Measurements from ENCODE around the gene PMP22. TPM values are rescaled to one million over a fixed set of nuclear protein-coding genes. Genes with fewer than 3 reads are reported as not detected.

The PMP22 gene
- total RNA-seq, 2 donors from 2014 or later = 3.1 to 5.5 TPM

DNA sequence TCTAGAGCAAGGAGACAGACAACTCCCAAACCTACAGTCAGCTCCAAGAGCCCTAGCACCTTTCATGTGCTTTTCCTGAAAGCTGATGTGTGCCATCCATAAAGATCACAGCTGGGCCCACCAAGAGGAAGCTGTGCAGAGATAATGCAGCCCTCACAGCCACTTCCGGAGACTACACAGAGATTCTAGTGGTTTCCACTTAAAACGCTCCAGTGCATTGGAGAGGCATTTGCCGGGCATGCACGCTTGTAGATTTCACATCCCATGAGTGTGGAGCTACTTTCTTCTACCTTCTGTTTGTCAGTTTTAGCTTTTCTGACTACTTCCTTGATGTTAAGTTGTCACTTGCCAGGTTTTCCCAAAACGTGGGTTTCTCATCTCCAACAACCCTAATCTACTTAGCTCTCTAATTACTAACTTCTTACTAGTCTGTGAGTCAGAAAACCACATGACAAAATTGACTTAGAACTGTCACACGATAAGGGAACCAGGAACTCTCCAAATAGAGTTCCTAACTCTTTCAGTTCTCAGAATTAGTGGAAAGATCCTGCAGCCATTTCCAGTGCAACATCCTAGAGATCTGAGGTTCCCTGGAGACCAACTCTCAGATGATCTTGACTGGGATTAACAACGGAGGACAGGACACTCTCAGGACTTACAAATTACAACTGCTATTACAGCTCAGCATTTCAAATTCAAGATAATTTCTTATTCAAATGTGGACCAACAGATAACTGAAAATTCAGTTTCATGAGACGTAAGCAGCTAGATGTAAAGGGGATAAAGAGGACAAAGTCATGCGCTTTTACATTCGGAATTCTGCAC lies 28.6 kb downstream of the PMP22 start:
- peaks cover 10% of the 10 kb centered on the region for H3K4me1 ChIP-seq (ENCODE audit: control insufficient read depth, insufficient read depth, low read length)
- H3K36me3 Mint-ChIP-seq (ENCODE audit: low read depth) = no peaks in the 10 kb centered on the region

DNA sequence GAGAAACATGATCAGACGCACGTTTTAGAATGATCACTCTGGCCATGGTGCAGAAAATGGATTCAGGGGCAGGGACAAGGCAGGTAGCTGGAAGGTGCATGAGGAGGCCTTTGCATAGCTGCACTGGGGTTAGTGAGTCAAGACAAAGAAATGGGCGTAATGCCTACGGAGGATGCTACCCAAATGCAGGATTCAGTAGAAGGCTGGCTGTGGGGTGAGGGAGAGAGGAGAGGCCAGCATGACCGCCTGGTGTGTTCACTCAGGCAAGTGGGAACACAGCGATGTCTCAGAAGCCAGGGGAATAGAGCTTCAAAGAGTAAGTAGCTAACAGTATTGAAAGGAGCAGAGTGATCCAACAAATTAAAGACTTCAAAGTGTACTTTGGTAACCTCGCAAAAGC lies 31.2 kb downstream of the PMP22 start:
- no peak for DNase-seq
- H3K9me3 ChIP-seq (ENCODE audit: control insufficient read depth, low read length) = no peaks in the 10 kb centered on the region
- Mint-ChIP-seq H3K9me3 (no peaks in the 10 kb centered on the region), H3K4me1 (peaks cover 11% of the 10 kb centered on the region), H3K27me3 (ENCODE audit: insufficient read depth) (no peaks in the 10 kb centered on the region), H3K4me3 (no peak overlapping the region), H3K27ac (no peak overlapping the region), H3K36me3 (ENCODE audit: low read depth) (no peaks in the 10 kb centered on the region)
- no peak overlapping the region for H3K4me3 ChIP-seq (ENCODE audit: low read length)
- 92 to 96% methylated on average over 6 to 7 of the region's 7 CpGs for WGBS, 2 experiments (ENCODE audit: insufficient coverage in 1 of 2, insufficient read length in 1 of 2)
- H3K27ac ChIP-seq (ENCODE audit: low read depth, low read length) = no peak overlapping the region
- no peaks in the 10 kb centered on the region for H3K27me3 ChIP-seq (ENCODE audit: control insufficient read depth, insufficient read depth, low read length, poor library complexity, severe bottlenecking)
- H3K4me1 ChIP-seq (ENCODE audit: control insufficient read depth, insufficient read depth, low read length) = peaks cover 10% of the 10 kb centered on the region
- H3K9ac ChIP-seq (ENCODE audit: extremely low read depth, low read length, poor library complexity, severe bottlenecking) = no peak overlapping the region
- H3K36me3 ChIP-seq (ENCODE audit: control insufficient read depth, insufficient read depth, low read length) = no peaks in the 10 kb centered on the region
- TF ChIP-seq, protein P1, sequence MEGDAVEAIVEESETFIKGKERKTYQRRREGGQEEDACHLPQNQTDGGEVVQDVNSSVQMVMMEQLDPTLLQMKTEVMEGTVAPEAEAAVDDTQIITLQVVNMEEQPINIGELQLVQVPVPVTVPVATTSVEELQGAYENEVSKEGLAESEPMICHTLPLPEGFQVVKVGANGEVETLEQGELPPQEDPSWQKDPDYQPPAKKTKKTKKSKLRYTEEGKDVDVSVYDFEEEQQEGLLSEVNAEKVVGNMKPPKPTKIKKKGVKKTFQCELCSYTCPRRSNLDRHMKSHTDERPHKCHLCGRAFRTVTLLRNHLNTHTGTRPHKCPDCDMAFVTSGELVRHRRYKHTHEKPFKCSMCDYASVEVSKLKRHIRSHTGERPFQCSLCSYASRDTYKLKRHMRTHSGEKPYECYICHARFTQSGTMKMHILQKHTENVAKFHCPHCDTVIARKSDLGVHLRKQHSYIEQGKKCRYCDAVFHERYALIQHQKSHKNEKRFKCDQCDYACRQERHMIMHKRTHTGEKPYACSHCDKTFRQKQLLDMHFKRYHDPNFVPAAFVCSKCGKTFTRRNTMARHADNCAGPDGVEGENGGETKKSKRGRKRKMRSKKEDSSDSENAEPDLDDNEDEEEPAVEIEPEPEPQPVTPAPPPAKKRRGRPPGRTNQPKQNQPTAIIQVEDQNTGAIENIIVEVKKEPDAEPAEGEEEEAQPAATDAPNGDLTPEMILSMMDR (conservative IDR thresholded peaks at IDR 0.05) = no peak

More for the DNA sequence above, 28.6 kb downstream of the PMP22 start:
- H3K27me3 Mint-ChIP-seq (ENCODE audit: insufficient read depth) = no peaks in the 10 kb centered on the region
- H3K27ac Mint-ChIP-seq = no peak overlapping the region
- TF ChIP-seq, protein P1 (conservative IDR thresholded peaks at IDR 0.05) = no peak
- H3K27ac ChIP-seq (ENCODE audit: low read depth, low read length) = no peak overlapping the region
- H3K9me3 Mint-ChIP-seq = no peaks in the 10 kb centered on the region
- H3K4me3 ChIP-seq (ENCODE audit: low read length) = no peak overlapping the region
- no peak overlapping the region for H3K4me3 Mint-ChIP-seq
- 85 to 87% methylated on average over 9 to 10 of the region's 10 CpGs for WGBS, 2 experiments (ENCODE audit: insufficient coverage in 1 of 2, insufficient read length in 1 of 2)
- H3K9me3 ChIP-seq (ENCODE audit: control insufficient read depth, low read length) = no peaks in the 10 kb centered on the region
- DNase-seq = no peak
- H3K9ac ChIP-seq (ENCODE audit: extremely low read depth, low read length, poor library complexity, severe bottlenecking) = no peak overlapping the region
- peaks cover 11% of the 10 kb centered on the region for H3K4me1 Mint-ChIP-seq
- no peaks in the 10 kb centered on the region for H3K27me3 ChIP-seq (ENCODE audit: control insufficient read depth, insufficient read depth, low read length, poor library complexity, severe bottlenecking)
- no peaks in the 10 kb centered on the region for H3K36me3 ChIP-seq (ENCODE audit: control insufficient read depth, insufficient read depth, low read length)

DNA sequence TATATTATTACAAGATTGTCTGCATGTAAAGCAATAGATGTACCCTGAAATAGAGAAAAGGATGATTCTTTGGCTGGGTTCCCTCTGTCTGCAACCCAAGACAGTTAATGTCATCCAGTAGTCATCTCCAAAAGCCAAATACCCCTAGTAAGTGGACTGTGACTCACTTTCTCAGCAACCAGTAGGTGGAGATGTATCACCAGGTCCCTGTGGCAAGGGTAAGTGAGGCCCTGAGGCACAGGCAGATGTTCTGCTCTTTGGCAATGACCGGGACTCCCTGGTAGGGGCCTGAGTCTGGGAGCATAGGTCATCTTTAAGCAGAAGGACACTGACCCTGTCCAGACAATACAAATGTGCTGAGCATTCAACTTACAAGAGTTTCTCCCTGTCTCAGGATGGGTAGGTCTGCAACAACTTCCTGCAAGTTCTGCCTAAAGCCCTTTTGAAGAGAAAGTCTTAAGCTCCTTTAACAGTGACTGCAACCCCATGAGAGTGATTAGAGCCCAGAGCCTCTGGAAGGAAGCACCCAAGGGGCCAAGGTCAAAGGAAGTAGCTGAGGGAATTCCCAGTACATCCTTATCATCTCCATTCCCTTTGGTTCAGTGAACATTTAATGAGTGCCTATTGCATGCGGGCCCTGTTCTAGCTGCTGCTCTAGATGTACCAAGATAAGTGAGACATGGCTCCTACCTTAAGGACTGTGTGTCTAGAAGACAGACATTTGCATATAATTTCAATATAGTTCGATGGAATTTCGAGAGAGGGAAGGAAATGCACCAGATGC lies 31.9 kb downstream of the PMP22 start:
- H3K4me1 ChIP-seq (ENCODE audit: control insufficient read depth, insufficient read depth, low read length) = peaks cover 10% of the 10 kb centered on the region
- H3K4me3 ChIP-seq (ENCODE audit: low read length) = no peak overlapping the region
- no peaks in the 10 kb centered on the region for H3K9me3 Mint-ChIP-seq
- peak; percentile 77 for DNase-seq
- no peaks in the 10 kb centered on the region for H3K27me3 ChIP-seq (ENCODE audit: control insufficient read depth, insufficient read depth, low read length, poor library complexity, severe bottlenecking)
- peaks cover 11% of the 10 kb centered on the region for H3K4me1 Mint-ChIP-seq
- WGBS, 2 experiments (ENCODE audit: insufficient coverage in 1 of 2, insufficient read length in 1 of 2) = 91 to 93% methylated on average over 3 to 4 of the region's 4 CpGs
- no peak overlapping the region for H3K4me3 Mint-ChIP-seq
- H3K9ac ChIP-seq (ENCODE audit: extremely low read depth, low read length, poor library complexity, severe bottlenecking) = no peak overlapping the region
- H3K27ac Mint-ChIP-seq = no peak overlapping the region
- no peaks in the 10 kb centered on the region for H3K27me3 Mint-ChIP-seq (ENCODE audit: insufficient read depth)
- no peaks in the 10 kb centered on the region for H3K36me3 ChIP-seq (ENCODE audit: control insufficient read depth, insufficient read depth, low read length)
- no peak overlapping the region for H3K27ac ChIP-seq (ENCODE audit: low read depth, low read length)
- H3K36me3 Mint-ChIP-seq (ENCODE audit: low read depth) = no peaks in the 10 kb centered on the region
- TF ChIP-seq, protein P1 (conservative IDR thresholded peaks at IDR 0.05) = peak; percentile 74
- H3K9me3 ChIP-seq (ENCODE audit: control insufficient read depth, low read length) = no peaks in the 10 kb centered on the region

Measured in endodermal cell (in vitro differentiated cells).